ENCODE data around the gene WIF1.
A peak's percentile ranks its signal among the peaks of the same experiment; 100 is the strongest.

The WIF1 gene

GRCh38 chr12:65084579-65084978 is 36.5 kb downstream of the WIF1 start:
- in situ Hi-C loops (cut with HindIII; ENCODE audit: low sequenced_read_pairs): no loop called here
- TF ChIP-seq, protein P1, sequence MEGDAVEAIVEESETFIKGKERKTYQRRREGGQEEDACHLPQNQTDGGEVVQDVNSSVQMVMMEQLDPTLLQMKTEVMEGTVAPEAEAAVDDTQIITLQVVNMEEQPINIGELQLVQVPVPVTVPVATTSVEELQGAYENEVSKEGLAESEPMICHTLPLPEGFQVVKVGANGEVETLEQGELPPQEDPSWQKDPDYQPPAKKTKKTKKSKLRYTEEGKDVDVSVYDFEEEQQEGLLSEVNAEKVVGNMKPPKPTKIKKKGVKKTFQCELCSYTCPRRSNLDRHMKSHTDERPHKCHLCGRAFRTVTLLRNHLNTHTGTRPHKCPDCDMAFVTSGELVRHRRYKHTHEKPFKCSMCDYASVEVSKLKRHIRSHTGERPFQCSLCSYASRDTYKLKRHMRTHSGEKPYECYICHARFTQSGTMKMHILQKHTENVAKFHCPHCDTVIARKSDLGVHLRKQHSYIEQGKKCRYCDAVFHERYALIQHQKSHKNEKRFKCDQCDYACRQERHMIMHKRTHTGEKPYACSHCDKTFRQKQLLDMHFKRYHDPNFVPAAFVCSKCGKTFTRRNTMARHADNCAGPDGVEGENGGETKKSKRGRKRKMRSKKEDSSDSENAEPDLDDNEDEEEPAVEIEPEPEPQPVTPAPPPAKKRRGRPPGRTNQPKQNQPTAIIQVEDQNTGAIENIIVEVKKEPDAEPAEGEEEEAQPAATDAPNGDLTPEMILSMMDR (IDR thresholded peaks at IDR 0.05; ENCODE audit: low read depth, low read length): no peak
- H3K4me3 ChIP-seq (ENCODE audit: low read depth, low read length): no peak overlapping the region
- DNase-seq (ENCODE audit: low read depth, low spot score): peak; percentile 1

DNA sequence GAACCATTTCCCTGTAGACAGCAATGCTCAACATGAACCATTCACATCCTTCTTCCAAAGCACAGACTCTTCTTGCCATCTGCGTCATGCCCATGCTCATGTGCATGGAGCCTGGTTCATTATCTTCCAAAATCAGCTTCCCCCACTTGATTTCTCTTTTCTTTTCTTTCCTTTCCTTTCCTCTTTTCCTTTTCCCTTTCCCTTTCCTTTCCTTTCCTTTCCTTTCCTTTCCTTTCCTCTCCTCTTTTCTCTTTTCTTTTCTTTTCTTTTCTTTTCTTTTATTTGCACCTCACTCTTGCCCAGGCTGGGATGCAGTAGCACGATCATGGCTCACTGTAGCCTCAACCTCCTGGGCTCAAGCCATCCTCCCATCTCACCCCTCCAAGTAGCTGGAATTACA is 37.5 kb downstream of the WIF1 start:
- no peak for DNase-seq (ENCODE audit: low read depth, low spot score)
- TF ChIP-seq, protein P1 (IDR thresholded peaks at IDR 0.05; ENCODE audit: low read depth, low read length): no peak
- in situ Hi-C loops (cut with HindIII; ENCODE audit: low sequenced_read_pairs): no loop called here
- no peak overlapping the region for H3K4me3 ChIP-seq (ENCODE audit: low read depth, low read length)

DNA sequence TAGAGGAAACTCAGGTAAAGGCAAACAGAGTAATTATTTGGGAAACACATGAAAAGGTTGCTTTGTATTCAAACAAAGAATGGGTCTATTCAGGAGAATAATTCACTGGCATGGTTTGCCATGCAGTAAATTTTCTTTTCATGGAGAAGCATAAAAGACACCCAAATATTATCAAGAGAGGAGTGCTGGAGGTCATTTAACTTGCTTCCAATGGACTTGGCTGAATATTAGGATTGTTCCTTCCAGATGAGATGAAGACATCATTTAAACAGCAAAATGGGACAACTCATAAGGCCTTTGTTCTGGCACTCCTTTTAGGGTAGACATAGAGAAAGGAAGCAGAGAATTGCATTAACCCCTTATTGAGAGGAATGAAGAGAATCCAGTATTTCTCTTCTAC is 38.7 kb downstream of the WIF1 start:
- no peak for DNase-seq (ENCODE audit: low read depth, low spot score)
- in situ Hi-C loops (cut with HindIII; ENCODE audit: low sequenced_read_pairs): no loop called here
- no peak overlapping the region for H3K4me3 ChIP-seq (ENCODE audit: low read depth, low read length)
- TF ChIP-seq, protein P1 (IDR thresholded peaks at IDR 0.05; ENCODE audit: low read depth, low read length): no peak

DNA sequence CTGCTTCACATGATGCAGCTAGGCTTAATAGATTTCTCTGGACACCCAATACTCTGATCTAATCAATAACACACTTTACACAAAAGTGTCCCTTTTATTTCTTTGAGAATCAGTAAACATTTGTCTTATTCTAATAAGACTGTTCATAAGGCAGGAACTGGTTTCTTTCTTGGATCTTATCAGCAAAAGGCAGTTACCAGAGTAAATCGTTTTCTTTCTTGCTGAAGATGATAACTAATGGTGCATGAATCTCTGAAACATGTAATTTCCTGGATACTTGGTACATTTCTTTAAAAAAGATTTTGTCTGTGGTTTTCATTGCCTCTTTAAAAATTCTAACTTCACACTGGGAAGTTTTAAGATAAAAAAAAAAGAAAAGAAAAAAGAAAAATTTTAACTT is 39.6 kb downstream of the WIF1 start:
- H3K4me3 ChIP-seq (ENCODE audit: low read depth, low read length): no peak overlapping the region
- in situ Hi-C loops (cut with HindIII; ENCODE audit: low sequenced_read_pairs): no loop called here
- TF ChIP-seq, protein P1 (IDR thresholded peaks at IDR 0.05; ENCODE audit: low read depth, low read length): no peak

DNA sequence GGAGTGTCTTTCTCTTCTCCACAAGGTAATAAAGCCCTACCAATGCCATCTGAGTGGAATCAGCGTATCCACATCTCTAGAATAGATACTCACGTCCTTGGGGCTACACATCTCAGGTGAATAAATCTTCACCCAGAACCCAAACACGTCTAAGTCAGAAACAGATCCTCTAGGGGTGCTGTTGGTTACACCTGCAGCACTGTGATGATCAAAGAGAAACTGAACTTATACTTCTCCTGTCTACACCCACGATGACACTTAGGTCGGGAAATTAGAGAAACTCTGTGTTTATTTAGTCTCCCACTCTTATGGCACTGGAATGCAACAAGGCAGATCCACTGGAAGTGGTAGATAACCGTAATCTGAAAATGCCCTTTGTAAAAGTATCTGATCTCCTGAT is 46.2 kb downstream of the WIF1 start:
- H3K4me3 ChIP-seq (ENCODE audit: low read depth, low read length): no peak overlapping the region
- TF ChIP-seq, protein P1 (IDR thresholded peaks at IDR 0.05; ENCODE audit: low read depth, low read length): no peak
- in situ Hi-C loops (cut with HindIII; ENCODE audit: low sequenced_read_pairs): no loop called here
- no peak for DNase-seq (ENCODE audit: low read depth, low spot score)

More for the DNA sequence above, 39.6 kb downstream of the WIF1 start:
- DNase-seq (ENCODE audit: low read depth, low spot score): no peak

- H3K4me3 ChIP-seq (ENCODE audit: low read depth, low read length): no peak overlapping the region
- TF ChIP-seq, protein P1 (IDR thresholded peaks at IDR 0.05; ENCODE audit: low read depth, low read length): no peak
- in situ Hi-C loops (cut with HindIII; ENCODE audit: low sequenced_read_pairs): no loop called here
- no peak for DNase-seq (ENCODE audit: low read depth, low spot score)
Observed at GRCh38 chr12:65069336-65069735, 51.8 kb downstream of the WIF1 start.

DNA sequence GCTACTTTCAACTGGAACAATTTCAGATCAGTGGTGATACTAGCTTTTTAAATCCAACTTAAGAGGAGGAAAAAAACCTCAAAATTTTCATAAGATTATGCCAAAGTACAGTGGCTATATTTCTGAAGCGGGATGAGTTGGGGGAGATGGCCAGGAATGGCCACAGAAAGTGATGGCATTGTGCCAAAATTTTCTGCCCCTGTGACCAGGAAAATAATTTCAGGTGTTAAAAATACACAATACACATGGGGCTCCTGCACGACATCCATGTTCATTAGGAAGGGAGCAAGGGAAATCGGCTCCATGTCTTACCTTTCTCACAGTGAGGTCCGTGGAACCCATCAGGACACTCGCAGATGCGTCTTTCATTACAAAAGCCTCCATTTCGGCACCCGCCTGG is 53.7 kb downstream of the WIF1 start:
- H3K4me3 ChIP-seq (ENCODE audit: low read depth, low read length): no peak overlapping the region
- TF ChIP-seq, protein P1 (IDR thresholded peaks at IDR 0.05; ENCODE audit: low read depth, low read length): no peak
- no peak for DNase-seq (ENCODE audit: low read depth, low spot score)
- in situ Hi-C loops (cut with HindIII; ENCODE audit: low sequenced_read_pairs): no loop called here

Measured in astrocyte of the spinal cord (primary cell).